Measurements from ENCODE around the gene PRAMEF13.
"Not testable (repeated sequence)": the region's sequence is repeated elsewhere in the genome, so short reads cannot be mapped to it uniquely, and the experiment has no call there.

Gene PRAMEF13

GRCh38 chr1:13201309-13201708 lies at the start of gene PRAMEF13:
Gene PRAMEF13, minus strand, starts transcription at chr1:13201409. Its CDS starts 1,820 bp downstream, at chr1:13199589.
- not testable (repeated sequence) for FAIRE-seq; DNase-seq (ENCODE audit: extremely low spot score, insufficient read length, low read depth)

GRCh38 chr1:13247122-13247521 lies 45.9 kb upstream of the PRAMEF13 start:
- not testable (repeated sequence) for FAIRE-seq; DNase-seq (ENCODE audit: extremely low spot score, insufficient read length, low read depth)

GRCh38 chr1:13246554-13246871 lies 45.3 kb upstream of the PRAMEF13 start:
- not testable (repeated sequence) for FAIRE-seq; DNase-seq (ENCODE audit: extremely low spot score, insufficient read length, low read depth)

GRCh38 chr1:13245841-13246553 lies 44.8 kb upstream of the PRAMEF13 start:
- FAIRE-seq; DNase-seq (ENCODE audit: extremely low spot score, insufficient read length, low read depth): not testable (repeated sequence)

GRCh38 chr1:13243536-13244263 lies 42.5 kb upstream of the PRAMEF13 start:
- DNase-seq (ENCODE audit: extremely low spot score, insufficient read length, low read depth); FAIRE-seq: not testable (repeated sequence)

GRCh38 chr1:13239633-13240032 lies 38.4 kb upstream of the PRAMEF13 start:
- DNase-seq (ENCODE audit: extremely low spot score, insufficient read length, low read depth); FAIRE-seq: not testable (repeated sequence)

GRCh38 chr1:13237572-13237971 lies 36.4 kb upstream of the PRAMEF13 start:
- not testable (repeated sequence) for DNase-seq (ENCODE audit: extremely low spot score, insufficient read length, low read depth); FAIRE-seq

GRCh38 chr1:13234057-13234456 lies 32.8 kb upstream of the PRAMEF13 start:
- not testable (repeated sequence) for FAIRE-seq; DNase-seq (ENCODE audit: extremely low spot score, insufficient read length, low read depth)

GRCh38 chr1:13232056-13232455 lies 30.8 kb upstream of the PRAMEF13 start:
- not testable (repeated sequence) for FAIRE-seq; DNase-seq (ENCODE audit: extremely low spot score, insufficient read length, low read depth)

GRCh38 chr1:13231061-13231750 lies 30.0 kb upstream of the PRAMEF13 start:
- DNase-seq (ENCODE audit: extremely low spot score, insufficient read length, low read depth); FAIRE-seq: not testable (repeated sequence)

- not testable (repeated sequence) for FAIRE-seq; DNase-seq (ENCODE audit: extremely low spot score, insufficient read length, low read depth)
Measured at GRCh38 chr1:13230601-13231000, 29.4 kb upstream of the PRAMEF13 start.

GRCh38 chr1:13230096-13230495 lies 28.9 kb upstream of the PRAMEF13 start:
- not testable (repeated sequence) for FAIRE-seq

GRCh38 chr1:13228343-13228781 lies 27.2 kb upstream of the PRAMEF13 start:
- no peak for FAIRE-seq
- DNase-seq (ENCODE audit: extremely low spot score, insufficient read length, low read depth) = no peak

More at GRCh38 chr1:13230096-13230495, 28.9 kb upstream of the PRAMEF13 start:
- DNase-seq (ENCODE audit: extremely low spot score, insufficient read length, low read depth) = not testable (repeated sequence)

GRCh38 chr1:13227271-13228055 lies 26.3 kb upstream of the PRAMEF13 start:
- not testable (repeated sequence) for DNase-seq (ENCODE audit: extremely low spot score, insufficient read length, low read depth); FAIRE-seq

- DNase-seq (ENCODE audit: extremely low spot score, insufficient read length, low read depth); FAIRE-seq: not testable (repeated sequence)
Measured at GRCh38 chr1:13225675-13226204, 24.5 kb upstream of the PRAMEF13 start, which contains the start of gene PRAMEF18. Gene PRAMEF18, minus strand, starts transcription at chr1:13226154. Its CDS starts 48 bp downstream, at chr1:13226106.

GRCh38 chr1:13224480-13225060 lies 23.4 kb upstream of the PRAMEF13 start:
- DNase-seq (ENCODE audit: extremely low spot score, insufficient read length, low read depth) (no peak), FAIRE-seq (no peak)

- FAIRE-seq = peak; percentile 35
Measured at GRCh38 chr1:13222788-13223187, 21.6 kb upstream of the PRAMEF13 start.

GRCh38 chr1:13219203-13219602 lies 18.0 kb upstream of the PRAMEF13 start:
- not testable (repeated sequence) for FAIRE-seq; DNase-seq (ENCODE audit: extremely low spot score, insufficient read length, low read depth)

More at GRCh38 chr1:13222788-13223187, 21.6 kb upstream of the PRAMEF13 start:
- not testable (repeated sequence) for DNase-seq (ENCODE audit: extremely low spot score, insufficient read length, low read depth)

GRCh38 chr1:13216619-13217018 lies 15.4 kb upstream of the PRAMEF13 start:
- FAIRE-seq; DNase-seq (ENCODE audit: extremely low spot score, insufficient read length, low read depth): not testable (repeated sequence)

All from GM18507 (cell line).